GM12891 (cell line): Measurements from ENCODE around the gene SGTB.

Experiments used
- POLR2A ChIP-seq: IDR thresholded peaks from 2 replicates; pipeline ENCODE4 v1.6.1; 2011; ENCODE audit warnings: low read depth, low read length, control low read depth
- POLR2AphosphoS5 ChIP-seq: IDR thresholded peaks from 2 replicates; pipeline ENCODE4 v1.6.1; 2011; ENCODE audit warnings: low read depth, low read length, control low read depth
- POU2F2 ChIP-seq: IDR thresholded peaks from 2 replicates; pipeline ENCODE4 v1.6.1; 2011; ENCODE audit warnings: low read depth, mild to moderate bottlenecking, control low read depth, low read length, moderate library complexity
- SPI1 ChIP-seq: IDR thresholded peaks from 2 replicates; pipeline ENCODE4 v1.6.1; 2011; ENCODE audit warnings: low read depth, low read length, control low read depth
- TAF1 ChIP-seq: IDR thresholded peaks from 2 replicates; pipeline ENCODE4 v1.6.1; 2011; ENCODE audit warnings: low read depth, low read length, control low read depth

- no peak for TF ChIP-seq POLR2AphosphoS5
- TF ChIP-seq TAF1: no peak
- no peak for TF ChIP-seq POLR2A
- no peak for TF ChIP-seq SPI1
- no peak for TF ChIP-seq POU2F2
Observed at GRCh38 chr5:65762234-65762633, 40.3 kb upstream of the SGTB start.
